ENCODE data around the gene CCNB2.

The CCNB2 gene

GRCh38 chr15:59174151-59174834, 69.3 kb downstream of the CCNB2 start:
- TF ChIP-seq CTCF (IDR thresholded peaks at IDR 0.05; ENCODE audit: unreplicated experiment in 3 of 3), result no peak
- H3K36me3 Mint-ChIP-seq (ENCODE audit: low read depth), result peaks cover 60% of the 10 kb centered on the region
- H3K27ac Mint-ChIP-seq, result no peak overlapping the region
- H3K4me3 Mint-ChIP-seq, result no peak overlapping the region
- H3K9me3 Mint-ChIP-seq, result no peaks in the 10 kb centered on the region
- no peaks in the 10 kb centered on the region for H3K27me3 Mint-ChIP-seq (ENCODE audit: low read depth)
- H3K4me1 Mint-ChIP-seq, result peaks cover 30% of the 10 kb centered on the region

Data from nephron (organoid).